NCI-H1417 (cell line): ENCODE measurements around the gene SALL3.

Experiments
- DNase-seq, 3 experiments: peaks; one replicate each; lab custom pipeline; 2025; lab: John Stamatoyannopoulos, UW

SALL3 gene

DNA sequence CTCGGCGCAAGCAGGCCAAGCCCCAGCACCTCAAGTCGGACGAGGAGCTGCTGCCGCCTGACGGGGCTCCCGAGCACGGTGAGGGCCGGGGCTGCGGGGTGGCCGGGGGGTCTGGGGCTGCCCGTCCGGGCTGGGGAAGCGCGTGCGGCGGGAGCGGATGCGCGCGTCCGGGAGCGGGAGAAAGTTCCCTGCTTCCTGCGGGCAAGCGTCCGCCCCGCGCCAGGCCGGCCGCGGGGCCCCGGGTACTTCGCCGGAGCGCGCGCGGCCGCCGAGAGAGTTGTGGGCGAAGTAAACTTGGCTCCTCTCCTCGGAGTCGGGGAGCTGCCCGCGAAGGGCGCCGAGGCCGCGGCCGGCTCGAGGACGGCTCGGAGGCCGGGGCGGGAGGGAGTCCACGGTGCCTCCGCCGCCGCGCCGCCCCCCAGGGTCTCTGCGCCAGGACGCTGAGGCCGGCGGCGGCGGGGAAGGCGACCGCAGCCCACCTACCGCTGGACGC is 707 bp downstream of the SALL3 start:
- DNase-seq: peak in 2 of 3 experiments; percentile 61 to 79

DNA sequence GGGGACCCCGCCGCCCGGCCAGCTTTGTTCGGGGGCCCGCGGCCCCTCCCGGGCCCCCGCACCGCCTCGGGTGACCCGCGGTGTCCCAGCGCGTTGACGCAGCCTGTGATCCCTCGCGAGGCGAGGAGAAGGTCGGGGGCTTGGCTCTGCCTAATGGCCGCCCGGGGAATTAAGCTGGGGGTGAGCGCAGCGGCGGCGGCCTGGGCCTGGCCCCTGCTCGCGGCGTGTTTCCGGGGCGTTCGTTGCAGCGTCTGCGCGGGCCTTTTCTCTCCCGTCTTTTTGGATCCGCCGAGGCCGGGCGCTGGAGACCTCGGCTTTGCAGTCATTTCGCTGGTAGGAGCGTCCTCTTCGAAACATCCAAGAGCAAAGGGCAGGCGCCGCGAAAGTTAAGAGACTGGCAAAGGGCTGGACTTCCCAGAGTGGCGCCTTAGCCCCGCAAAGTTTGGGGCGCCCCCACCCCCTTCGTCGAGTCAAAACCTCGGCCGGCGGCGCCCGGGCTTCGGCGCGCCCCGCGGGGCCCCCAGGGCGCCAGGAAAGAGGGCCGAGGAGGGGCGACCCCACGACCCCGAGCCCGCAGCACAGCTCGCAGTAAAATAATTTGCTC is 1.3 kb downstream of the SALL3 start:
- peak in 2 of 3 experiments; percentile 60 to 79 for DNase-seq

DNA sequence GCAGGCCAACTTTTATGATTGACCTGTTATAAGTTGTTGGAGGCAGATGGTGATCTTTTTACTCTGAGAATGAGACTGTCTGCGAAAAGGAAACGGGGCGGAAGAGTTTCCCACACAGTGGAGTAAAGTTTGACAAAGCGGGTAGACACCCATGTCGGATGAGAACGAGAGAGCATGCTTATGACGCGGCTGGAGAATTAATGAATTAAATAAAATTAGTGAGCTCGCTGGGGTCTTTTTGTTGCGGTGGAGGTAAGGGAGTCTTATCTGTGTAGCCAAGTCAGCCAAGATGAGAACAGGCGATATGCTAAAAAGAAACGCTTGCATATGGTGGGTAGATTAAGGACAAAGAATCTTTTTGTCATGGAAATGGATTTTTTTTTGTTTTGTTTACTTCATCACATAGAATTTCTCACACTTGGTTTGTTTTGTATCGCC is 1.8 kb downstream of the SALL3 start:
- no peak for DNase-seq

DNA sequence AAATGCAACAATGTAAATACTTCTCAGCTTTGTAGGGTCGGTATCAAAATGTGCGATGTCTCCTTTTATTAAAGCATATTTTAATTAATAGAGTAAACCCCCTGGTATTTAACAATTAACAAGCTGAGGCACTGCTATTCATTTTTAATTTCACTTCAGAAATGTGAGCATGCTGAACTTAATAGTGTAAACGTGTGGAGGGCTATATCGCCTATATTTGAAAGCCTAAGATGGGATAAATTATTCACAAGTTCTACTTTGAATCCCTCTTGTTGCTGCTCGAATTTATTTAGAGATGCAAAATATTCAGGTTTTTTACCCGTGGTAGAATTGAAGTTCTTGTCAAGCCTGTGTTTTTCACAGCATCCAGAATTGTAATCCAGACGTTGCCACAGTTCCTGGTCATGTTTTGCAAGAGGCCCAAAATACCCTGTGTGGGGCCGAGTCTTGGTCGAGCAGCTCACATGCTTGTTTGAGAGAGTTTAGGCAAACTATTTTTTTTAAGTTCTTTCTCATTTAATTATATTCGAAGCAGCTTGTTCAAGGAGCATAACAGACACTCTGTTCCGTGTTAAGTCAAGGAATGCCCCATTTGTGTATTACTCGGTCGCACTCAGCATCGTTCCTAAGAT is 2.5 kb downstream of the SALL3 start:
- DNase-seq: no peak

DNA sequence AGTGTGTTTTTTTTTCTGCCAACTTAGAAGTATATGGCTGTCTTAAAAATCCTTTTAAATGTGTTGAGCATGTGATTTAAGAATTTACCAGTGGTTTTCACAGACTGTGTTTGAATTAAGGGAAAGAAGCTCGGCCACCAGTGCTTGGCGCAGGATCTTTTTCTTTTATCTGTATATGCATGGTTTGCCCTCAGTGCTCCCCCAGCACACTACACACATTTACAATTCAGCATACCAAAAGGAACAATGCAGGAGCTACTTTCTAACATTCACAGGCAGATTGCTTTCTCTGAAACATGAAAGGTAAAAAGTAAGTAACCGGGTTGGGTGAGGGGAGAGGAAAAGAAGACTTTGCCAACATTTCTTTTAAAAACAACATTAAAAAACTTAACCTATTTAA is 3.9 kb downstream of the SALL3 start:
- DNase-seq: no peak

DNA sequence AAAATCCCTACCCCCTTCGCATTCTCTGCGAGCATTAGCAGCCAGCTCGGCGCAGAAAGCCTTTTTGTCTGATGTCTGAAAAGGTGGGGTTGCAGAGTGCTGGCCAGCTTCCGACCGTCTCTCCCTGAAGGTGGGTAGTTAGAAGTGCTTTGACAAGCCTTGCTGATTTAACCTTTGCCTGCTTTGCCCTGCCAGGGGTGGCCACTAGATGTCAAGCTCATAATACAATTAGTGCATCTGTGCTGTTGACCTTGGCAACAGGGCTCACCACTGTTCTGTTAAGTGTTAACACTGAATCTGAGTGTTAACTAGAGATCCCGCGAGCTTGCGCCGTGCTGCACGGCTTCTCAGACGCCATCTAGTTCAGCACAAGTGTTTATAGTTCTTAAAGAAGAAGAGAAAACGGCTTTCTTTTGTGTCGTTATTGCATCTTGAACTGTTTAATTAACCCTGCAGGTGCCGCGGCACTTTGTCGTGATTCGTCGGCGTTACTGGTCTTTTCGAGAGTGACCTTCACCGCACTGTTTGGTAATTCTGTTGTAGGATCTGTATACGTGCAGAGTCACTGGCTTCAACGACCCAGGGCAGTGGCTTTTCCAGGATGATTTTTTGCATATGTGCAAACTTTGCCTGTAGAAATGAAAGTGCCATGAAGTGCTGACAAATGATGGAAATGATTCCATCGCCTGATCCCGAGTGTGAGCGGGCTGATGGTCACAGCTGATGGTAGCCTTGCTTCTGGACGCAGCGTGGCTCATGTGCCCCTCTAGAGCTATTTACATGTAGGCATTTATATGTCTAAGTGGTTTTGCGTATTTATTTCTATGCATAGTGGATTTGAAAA is 5.5 kb downstream of the SALL3 start:
- DNase-seq: peak; percentile 11 to 97 (median 89)

DNA sequence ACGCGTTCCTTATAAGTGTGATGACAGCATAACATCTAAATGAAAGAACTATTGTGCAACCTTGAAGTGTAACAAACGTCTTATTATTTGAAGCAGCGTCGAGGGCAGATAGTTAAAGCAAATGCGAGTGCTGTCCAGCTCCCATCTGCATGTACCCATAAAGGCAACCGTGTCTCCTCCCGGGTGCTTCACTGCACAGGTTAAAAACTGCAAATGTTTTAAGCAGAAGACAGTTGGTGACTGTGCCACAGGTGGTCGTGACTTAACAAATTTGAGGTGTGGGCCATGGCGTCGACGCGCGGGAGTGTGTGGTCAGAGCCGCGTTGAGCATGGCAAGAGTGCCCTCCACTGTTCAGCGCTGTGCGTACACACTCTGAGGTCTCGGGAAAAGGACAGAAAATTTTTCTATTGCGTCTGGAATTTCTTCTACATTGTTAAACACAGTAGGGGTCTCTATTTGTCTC is 6.4 kb downstream of the SALL3 start:
- DNase-seq: peak; percentile 26 to 95 (median 84)

DNA sequence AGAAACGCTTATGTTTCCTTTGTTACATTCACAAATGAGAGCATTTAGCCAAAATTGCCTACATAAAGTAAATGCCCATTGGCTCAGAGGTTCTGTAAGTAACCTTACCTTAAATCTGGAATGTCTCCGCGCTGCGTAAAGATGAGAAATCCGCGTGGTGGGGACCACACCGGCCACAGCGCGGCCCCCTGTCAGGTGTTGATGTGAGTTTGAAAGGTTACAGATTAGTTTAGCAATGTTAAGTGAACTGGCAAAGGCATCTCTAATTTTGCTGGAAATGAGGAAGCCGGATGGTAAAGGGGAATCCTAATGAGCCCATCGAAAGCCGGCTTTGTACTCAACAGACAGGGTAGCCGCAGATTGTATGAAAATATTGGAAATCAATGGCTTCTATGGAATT is 11.8 kb downstream of the SALL3 start:
- no peak for DNase-seq

DNA sequence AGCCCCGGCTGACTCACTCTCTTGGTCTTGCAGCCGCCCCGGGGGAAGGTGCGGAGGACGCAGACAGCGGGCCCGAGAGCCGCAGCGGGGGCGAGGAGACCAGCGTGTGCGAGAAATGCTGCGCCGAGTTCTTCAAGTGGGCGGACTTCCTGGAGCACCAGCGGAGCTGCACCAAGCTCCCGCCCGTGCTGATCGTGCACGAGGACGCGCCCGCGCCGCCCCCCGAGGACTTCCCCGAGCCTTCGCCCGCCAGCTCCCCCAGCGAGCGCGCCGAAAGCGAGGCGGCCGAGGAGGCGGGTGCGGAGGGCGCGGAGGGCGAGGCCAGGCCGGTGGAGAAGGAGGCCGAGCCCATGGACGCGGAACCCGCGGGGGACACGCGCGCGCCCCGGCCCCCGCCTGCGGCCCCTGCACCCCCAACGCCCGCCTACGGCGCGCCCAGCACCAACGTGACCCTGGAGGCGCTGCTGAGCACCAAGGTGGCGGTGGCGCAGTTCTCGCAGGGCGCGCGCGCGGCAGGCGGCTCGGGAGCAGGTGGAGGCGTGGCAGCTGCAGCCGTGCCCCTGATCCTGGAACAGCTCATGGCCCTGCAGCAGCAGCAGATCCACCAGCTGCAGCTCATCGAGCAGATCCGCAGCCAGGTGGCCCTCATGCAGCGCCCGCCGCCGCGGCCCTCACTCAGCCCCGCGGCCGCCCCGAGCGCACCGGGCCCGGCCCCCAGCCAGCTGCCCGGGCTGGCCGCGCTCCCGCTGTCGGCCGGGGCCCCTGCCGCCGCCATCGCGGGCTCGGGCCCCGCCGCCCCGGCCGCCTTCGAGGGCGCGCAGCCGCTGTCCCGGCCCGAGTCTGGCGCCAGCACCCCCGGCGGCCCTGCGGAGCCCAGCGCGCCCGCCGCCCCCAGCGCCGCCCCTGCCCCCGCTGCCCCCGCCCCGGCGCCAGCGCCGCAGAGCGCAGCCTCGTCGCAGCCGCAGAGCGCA is 12.7 kb downstream of the SALL3 start:
- no peak for DNase-seq

DNA sequence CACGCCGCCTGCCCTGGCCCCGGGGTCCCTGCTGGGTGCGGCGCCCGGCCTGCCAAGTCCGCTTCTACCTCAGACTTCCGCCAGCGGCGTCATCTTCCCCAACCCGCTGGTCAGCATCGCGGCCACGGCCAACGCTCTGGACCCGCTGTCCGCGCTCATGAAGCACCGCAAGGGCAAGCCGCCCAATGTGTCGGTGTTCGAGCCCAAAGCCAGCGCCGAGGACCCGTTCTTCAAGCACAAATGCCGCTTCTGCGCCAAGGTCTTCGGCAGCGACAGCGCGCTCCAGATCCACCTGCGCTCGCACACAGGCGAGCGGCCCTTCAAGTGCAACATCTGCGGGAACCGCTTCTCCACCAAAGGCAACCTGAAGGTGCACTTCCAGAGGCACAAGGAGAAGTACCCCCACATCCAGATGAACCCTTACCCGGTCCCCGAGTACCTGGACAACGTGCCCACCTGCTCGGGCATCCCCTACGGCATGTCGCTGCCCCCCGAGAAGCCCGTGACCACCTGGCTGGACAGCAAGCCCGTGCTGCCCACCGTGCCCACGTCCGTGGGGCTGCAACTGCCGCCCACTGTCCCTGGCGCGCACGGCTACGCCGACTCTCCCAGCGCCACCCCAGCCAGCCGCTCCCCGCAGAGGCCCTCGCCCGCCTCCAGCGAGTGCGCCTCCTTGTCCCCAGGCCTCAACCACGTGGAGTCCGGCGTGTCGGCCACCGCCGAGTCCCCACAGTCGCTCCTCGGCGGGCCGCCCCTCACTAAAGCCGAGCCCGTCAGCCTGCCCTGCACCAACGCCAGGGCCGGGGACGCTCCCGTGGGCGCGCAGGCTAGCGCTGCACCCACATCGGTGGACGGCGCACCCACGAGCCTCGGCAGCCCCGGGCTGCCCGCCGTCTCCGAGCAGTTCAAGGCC is 13.7 kb downstream of the SALL3 start:
- no peak for DNase-seq

DNA sequence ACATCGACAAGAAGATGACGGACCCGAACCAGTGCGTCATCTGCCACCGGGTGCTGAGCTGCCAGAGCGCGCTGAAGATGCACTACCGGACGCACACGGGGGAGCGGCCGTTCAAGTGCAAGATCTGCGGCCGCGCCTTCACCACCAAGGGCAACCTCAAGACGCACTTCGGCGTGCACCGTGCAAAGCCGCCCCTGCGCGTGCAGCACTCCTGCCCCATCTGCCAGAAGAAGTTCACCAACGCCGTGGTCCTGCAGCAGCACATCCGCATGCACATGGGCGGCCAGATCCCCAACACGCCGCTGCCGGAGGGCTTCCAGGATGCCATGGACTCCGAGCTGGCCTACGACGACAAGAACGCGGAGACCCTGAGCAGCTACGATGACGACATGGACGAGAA is 14.4 kb downstream of the SALL3 start:
- DNase-seq: no peak

DNA sequence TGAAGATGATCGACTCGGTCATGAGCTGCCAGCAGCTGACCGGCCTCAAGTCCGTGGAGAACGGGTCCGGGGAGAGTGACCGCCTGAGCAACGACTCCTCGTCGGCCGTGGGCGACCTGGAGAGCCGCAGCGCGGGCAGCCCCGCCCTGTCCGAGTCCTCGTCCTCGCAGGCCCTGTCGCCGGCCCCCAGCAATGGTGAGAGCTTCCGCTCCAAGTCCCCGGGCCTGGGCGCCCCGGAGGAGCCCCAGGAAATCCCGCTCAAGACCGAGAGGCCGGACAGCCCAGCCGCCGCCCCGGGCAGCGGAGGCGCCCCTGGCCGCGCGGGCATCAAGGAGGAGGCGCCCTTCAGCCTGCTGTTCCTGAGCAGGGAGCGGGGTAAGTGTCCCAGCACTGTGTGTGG is 14.9 kb downstream of the SALL3 start:
- DNase-seq: no peak

DNA sequence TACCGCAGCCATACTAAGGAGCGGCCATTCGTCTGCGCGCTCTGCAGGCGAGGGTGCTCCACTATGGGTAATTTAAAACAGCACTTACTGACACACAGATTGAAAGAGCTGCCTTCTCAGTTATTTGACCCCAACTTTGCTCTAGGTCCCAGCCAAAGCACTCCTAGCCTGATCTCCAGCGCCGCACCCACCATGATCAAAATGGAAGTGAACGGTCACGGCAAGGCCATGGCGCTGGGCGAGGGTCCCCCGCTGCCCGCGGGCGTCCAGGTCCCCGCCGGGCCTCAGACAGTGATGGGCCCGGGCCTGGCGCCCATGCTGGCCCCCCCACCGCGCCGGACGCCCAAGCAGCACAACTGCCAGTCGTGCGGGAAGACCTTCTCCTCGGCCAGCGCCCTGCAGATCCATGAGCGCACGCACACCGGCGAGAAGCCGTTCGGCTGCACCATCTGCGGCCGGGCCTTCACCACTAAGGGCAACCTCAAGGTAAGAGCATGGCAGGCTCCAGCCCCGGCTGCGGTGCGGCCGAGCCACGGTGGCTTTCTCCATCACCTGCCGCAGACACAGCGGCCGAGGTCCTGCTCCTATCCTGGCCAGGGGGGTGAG is 15.5 kb downstream of the SALL3 start:
- no peak for DNase-seq

DNA sequence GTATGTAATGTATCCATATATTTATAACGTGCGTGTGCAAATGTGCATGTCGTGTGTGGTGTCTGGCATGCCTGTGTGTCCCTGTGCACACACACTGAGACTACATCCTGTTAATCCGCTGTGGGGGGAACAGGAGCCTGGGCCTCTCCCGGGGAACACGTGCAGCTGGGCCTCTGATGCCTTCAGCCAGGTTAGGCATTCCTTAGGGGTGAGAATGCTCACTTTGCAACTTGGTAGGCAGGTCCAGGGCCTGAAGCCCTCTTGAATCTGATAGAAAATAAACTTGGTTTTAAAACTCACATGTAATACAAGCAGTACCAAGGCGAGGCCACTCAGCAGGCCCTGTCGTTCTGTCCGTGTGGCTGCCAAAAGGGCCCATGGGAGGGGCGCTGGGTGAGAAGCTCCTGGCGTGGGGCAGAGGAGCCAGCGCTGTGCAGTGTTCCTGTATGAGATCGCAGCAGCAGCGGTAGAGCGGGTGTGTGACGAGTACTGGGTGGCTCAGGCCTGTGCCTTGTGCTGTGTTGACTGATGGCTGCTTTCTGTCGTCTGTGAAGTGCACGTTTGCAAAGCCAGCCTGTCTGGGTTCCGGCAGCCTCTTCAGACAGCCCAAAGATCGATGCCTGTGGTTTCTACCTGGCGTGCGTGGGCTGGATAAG is 16.2 kb downstream of the SALL3 start:
- DNase-seq: no peak

DNA sequence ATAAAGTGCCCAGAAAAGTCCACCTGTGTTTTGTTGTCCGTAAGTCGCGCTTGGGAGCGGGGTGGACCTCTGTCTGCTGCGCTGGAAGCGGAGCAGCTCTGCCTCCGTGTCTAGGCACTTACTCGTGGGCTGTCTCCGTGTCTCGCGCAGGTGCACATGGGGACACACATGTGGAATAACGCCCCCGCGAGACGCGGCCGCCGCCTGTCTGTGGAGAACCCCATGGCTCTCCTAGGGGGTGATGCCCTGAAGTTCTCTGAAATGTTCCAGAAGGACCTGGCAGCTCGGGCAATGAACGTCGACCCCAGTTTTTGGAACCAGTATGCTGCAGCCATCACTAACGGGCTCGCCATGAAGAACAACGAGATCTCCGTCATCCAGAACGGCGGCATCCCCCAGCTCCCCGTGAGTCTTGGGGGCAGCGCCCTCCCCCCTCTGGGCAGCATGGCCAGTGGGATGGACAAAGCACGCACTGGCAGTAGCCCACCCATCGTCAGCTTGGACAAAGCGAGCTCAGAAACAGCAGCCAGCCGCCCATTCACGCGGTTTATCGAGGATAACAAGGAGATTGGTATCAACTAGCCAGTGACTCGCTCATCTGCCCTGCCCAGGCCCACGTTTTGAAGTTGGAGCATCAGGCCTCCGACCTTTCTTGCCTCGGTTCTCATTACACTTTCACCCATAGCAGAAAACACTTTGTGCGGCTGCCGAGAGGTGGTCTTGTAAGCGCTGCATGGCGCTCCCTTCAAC is 17.3 kb downstream of the SALL3 start:
- no peak for DNase-seq

DNA sequence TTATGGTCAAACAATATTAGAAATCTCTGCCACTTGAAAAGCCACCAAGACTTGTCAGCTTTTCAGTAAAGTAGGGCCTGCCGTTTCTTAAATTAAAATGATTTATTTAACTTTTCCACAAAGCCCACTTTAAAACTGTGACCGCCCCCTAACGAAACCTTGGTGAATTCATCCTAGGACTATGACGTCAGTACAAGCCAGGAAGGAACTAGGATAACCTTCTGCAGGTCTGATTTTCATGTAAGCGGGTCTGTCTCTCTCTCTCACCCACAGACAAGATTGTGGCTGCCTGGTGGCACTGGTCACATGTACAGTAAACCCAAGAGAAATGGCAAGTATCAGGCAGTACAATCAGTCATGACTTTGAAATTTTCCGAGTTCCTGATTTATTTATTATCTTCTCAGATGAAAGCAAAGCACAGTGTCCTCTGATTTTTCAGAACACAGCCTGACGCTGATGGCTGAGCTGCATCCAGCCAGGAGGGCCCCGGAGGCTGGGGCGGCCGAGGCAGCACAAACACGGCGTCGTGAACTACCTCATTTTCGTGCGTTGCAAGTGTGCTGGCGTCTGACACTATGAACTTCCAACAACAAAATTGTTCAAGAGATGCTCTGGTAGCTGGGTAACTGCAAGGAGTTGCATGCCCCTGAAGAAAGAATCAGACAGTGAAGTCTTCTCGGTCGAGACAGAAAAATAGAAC is 18.9 kb downstream of the SALL3 start:
- no peak for DNase-seq

DNA sequence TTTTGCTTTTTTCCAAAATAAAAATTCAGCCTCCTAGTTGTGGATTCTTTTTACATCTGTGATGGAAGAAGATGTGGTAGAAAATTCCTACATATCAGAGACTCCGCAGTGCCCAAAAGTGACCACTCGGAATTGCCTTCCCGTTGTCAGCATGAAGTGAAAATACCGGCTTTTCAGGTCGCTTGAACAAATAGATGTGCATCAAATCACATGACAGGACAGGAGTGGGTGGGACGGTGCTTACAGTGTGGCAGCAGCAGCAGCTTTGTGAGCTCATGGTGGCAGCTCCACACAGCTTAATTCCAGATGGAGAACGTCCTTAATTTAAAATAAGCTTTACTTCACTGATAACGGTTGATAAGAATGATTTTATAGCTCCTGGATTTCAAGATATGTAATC is 20.3 kb downstream of the SALL3 start:
- peak in 2 of 3 experiments; percentile 71 to 88 for DNase-seq

DNA sequence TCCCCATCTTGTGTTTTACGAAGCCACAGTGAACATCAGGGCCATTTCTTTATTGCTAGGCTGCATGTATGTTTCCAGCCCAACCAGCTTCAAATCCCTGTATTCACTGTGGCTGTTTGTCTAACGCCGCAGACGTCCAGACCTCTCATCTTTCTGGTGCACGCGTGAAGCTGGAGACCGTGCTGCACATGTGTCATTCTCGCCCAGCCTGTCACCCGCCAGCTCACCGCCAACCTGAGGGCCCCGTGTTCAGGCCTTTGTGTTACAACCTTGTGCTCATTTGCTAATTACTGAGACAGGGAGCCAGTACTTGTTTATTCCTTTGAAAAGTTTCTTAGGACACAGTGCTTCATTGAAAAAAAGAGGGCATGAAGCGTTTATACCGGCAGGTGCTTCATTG is 21.4 kb downstream of the SALL3 start:
- no peak for DNase-seq
